Stimulated activated CD8-positive, alpha-beta memory T cell treated with anti-CD3 and anti-CD28 coated beads, Interleukin-7, amount 100 ng/mL, for 48 hours (primary cell): ENCODE results near the gene MID2.
"Not testable (repeated sequence)": the region's sequence is repeated elsewhere in the genome, so short reads cannot be mapped to it uniquely, and the experiment has no call there.

ENCODE experiments used
- DNase-seq, 2 donors: peaks; one replicate each; pipeline ENCODE4 v3.0.0-alpha.2; 2020; ENCODE audit warnings: low read depth in 1 of 2; ENCODE audit errors: extremely low read depth in 1 of 2

Gene MID2

GRCh38 chrX:107940095-107940494 is 114.4 kb downstream of the MID2 start:
- DNase-seq = no peak

- not testable (repeated sequence) for DNase-seq
These were observed 129.7 kb downstream of the MID2 start for GRCh38 chrX:107955337-107955736.

GRCh38 chrX:107968623-107969022 is 143.0 kb downstream of the MID2 start:
- no peak for DNase-seq

GRCh38 chrX:107970073-107970472 is 144.4 kb downstream of the MID2 start:
- DNase-seq = no peak

GRCh38 chrX:107971636-107972035 is 146.0 kb downstream of the MID2 start:
- DNase-seq = no peak
